Measurements from ENCODE around the gene TCEAL1.
"Not testable (repeated sequence)": the region's sequence is repeated elsewhere in the genome, so short reads cannot be mapped to it uniquely, and the experiment has no call there.

The TCEAL1 gene

DNA sequence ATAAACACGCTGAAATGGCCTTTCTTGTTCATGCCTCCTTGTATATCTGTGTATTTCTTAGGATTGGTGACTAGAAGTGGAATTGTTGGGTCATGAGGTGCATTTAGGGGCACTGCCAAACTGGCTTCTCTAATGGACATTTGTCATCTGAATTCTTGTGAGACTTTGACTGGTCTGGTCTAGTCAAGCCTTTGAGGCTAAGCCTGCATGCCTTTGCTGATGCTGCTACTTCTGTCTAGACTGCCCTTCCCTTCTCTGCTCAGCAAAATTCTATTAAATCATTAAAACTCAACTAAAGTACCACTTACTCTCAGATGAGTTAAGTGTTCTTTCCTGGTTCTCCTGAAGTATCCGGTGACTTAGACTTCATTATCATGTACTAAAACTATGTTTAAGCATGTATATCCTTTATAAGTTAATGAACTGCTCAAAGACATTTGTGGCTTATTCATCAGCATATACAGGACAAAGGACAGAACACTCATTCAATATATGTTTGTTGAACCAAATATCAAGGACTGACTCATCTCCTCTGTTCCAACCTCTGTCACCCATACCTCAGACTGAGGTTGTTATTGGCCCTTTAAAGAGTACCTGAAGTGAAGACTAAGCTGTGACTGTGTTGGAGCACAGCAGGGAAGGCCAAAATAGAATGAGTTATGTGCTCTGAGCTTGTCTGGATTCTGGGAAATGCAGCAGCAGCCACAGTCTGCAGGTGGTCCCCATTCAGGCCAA lies 9.0 kb downstream of the TCEAL1 start:
- DNase-seq = no peak

DNA sequence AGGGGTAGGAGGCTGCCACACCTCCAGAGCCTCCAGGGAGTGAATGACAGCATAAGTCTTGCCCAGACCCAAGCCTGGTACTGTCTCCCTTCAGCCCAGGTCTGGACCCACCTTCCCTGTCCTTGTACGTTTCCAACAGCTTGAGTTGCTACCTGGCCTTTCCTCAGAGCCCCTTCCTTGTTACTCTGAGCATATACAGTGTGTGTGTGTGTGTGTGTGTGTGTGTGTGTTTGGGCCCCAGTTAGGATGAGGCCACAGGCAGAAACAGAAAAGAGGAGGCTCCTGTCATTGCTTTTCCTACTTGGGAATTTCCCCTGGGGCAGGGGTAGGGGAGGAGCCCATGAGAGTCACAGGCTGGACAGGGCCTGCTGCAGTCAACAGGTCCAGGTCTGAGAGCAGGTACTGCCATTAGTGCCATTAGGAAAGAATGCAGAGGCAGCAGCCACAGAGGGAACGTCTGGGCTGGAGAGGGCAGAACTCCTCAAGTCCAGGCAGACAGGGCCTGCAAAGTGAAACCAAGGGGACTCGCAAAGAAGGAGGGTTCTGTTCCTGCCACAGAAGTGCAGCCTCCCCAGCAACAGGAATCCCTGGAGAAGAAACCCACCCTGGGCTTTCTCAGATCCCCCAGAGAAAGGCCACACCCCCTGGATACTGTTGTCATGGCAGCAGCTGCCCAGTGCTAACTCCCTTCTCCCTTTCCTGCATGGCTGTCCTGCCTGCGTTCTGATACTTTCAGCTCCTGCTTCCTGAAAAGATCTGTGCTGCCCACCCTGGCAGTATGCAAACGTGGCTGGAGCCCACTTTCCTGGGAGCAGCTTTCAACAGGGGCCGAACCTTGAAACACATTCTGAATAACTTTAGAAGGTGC lies 9.9 kb downstream of the TCEAL1 start:
- peak; percentile 8 for DNase-seq

DNA sequence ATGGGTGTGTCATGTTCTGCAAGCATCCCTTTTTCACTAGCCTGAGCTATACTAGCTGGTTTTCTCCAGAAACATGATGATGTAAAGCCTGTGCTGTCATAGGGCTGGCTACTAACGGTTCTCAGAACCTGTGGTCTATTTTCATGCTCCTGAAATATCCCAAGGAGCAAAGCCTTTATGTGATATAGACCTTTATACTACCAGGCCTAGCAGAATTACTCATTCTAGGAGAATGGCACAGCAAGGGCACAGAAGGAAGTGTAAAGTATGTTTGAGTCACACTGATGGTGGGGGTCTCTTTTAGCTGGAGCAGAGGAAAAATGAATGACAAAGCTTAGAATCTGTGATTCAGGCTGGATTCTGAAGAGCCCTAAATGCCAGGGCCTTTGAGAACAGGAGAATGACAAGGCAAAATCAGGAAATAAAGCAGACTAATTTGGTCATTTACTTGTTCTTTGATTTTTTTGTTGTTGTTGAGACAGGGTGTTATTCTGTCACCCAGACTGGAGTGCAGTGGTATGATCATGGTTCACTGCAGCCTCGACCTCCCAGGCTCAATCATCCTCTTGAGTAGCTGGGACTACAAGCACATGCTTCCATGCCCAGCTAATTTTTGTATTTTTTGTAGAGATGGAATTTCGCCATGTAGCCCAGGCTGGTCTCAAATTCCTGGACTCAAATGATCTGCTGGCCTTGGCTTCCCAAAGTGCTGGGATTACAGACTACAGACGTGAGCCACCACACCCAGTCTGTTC lies 11.8 kb downstream of the TCEAL1 start:
- DNase-seq = no peak

DNA sequence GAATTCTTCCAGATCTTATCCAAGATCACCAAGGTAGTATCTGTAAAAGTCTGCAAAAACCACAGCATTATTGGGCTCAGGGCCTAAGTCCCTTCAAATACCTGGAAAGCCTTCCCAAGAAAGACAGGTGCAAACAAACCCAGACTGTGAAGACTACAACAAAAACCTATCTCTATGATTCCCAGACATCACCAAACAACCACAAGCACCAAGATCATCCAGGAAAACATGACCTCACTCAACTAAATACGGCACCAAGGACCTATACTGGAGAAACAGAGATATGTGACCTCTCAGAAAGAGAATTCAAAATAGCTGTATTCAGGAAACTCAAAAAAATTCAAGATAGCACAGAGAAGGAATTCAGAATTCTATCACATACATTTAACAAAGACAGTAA lies 15.3 kb downstream of the TCEAL1 start:
- DNase-seq = no peak

DNA sequence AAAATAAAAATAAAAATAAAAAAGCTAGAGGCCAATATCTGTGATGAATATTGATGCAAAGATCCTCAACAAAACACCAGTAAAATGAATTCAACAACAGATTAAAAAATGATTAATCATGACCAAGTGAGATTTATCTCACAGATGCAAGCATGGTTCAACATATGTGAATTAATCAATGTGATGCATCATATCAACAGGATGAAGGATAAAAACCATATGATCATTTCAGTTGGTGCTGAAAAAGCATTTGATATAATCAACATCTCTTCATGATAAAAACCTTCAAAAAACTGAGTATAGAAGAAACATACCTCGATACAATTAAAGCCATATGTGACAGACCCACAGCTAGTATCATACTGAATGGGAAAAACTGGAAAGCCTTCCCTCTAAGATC lies 18.9 kb downstream of the TCEAL1 start:
- no peak for DNase-seq

DNA sequence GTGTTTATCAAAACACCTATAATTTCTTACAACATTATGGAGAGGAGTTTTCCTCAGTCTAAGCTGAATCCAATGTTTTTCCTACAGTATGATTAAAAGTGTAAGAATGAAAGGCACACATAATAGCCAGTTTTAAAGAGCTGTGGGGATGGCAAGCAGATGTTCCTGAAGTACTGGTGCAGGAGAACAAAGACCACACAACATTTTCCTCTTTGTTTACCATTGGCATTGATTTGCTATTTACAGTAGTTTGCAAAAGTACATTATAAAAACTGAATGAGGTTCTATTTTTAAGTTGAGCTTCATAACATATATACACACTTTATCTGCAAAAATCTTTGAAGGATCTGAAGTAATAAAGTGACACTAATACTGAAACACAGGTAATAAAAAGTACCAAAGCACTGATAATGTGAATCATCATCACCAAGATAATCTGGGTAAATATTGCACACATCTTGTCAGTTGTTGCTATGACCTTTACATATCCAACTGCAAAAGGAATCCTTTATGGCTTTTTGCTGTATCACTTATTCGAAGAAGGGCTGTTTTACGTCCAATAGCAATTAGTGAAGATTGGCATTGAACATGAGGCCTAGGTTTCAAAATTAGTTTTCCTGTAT lies 22.5 kb downstream of the TCEAL1 start:
- no peak for DNase-seq

DNA sequence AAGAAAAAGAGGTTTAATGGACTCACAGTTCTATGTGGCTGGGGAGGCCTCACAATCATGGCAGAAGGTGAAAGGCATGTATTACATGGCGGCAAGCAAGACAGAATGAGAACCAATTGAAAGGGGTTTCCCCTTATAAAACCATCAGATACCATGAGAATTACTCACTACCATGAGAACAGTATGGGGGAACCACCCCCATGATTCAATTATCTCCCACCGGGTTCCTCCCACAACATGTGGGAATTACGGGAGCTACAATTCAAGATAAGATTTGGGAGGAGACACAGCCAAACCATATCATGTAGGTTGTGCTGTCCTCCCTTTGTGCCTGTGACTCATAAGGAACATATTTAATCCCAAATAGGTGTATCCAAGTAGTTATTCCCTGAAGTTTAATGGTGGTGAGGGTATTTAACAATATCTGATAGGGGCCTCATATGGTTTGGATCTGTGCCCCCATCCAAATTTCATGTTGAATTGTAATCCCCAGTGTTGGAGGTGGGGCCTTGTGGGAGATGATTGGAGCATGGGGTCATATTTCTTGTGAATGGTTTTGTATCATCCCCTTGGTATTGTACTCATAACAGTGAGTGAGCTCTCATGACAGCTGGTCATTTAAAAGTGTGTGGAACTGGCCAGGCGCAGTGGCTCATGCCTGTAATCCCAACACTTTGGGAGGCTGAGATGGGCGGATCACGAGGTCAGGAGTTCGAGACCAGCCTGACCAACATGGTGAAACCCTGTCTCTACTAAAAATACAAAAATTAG lies 26.6 kb downstream of the TCEAL1 start:
- DNase-seq = not testable (repeated sequence)

DNA sequence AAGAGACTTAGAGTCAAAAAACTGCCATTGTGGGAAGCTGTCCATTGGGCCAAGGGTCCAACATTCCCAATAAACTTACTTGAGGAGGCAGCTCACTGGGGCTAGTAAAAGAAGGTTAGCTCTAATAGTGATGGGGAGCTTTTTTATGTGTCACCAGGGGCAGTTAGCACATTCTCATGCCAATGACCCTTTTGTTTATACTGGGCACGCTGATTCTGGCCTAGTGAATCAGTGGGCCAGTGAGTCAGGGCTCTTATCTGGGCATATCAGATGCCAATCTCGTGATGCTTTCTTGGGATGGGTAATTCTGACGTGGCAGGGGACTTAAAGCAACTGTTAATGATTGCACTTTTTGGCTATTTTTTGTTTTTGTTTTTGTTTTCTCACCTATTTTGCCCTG lies 27.8 kb downstream of the TCEAL1 start:
- DNase-seq = no peak

DNA sequence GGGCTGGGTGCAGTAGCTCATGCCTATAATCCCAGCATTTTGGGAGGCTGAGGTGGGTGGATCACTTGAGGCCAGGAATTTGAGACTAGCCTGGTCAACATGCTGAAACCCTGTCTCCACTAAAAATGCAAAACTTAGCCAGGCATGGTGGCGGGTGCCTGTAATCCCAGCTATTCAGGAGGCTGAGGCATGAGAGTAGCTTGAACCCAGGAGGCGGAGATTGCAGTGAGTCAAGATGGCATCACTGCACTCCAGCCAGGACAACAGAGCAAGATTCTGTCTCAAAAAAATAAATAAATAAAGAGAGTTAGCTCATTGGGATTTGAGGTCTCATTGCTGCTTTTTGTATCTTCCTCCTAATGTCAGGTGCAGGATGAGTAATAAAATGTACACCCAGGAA lies 28.3 kb downstream of the TCEAL1 start:
- DNase-seq = not testable (repeated sequence)

DNA sequence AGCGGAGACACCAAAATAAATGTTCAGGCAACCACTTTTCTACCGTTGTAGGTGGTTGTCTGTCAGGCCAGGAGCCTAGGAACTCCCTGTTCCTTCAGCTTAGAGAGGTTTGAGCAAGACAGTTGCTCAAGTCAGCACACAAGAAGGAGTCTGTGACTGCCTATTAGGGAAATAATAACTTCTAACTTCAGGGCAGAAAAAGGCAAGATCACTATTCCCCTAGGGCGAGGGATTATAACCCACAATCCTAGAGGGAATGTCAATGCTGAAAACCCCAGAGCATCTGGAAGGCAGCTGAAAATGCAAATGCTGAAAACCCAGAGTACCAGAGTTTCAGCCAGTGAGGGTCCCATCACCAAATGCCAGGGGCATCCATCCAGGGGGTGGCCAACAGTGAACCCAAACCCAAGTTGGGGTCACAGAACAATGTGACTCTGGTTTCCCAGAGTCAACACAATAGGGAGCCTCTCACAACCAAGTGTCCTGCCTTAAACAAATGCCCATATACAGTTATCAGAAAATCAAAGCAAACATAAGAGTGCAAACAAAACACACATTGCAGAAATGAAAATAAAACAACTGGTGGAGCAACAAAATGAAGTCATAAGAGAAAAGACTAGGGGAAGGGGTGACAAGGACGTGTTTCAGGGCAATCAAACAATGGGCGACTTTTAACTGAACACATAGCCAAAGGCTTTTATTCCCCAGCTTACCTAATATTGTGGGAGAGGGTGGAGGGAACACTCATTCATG lies 30.1 kb downstream of the TCEAL1 start:
- no peak for DNase-seq

DNA sequence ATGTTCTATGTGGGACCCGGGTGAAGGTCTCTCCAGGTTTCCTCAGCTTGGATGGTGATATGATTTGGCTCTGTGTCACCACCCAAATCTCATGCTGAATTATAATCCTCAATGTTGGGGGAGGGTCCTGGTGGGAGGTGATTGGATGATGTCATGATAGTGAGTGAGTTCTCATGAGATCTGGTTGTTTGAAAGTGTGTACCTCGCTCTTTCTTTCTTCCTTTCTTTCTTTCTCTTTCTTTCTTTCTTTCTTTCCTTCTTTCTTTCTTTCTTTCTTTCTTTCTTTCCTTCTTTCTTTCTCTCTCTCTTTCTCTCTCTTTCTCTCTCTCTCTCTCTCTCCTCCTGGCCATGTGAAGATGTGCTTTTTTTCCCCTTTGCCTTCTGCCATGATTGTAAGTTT lies 30.7 kb downstream of the TCEAL1 start:
- DNase-seq = not testable (repeated sequence)

DNA sequence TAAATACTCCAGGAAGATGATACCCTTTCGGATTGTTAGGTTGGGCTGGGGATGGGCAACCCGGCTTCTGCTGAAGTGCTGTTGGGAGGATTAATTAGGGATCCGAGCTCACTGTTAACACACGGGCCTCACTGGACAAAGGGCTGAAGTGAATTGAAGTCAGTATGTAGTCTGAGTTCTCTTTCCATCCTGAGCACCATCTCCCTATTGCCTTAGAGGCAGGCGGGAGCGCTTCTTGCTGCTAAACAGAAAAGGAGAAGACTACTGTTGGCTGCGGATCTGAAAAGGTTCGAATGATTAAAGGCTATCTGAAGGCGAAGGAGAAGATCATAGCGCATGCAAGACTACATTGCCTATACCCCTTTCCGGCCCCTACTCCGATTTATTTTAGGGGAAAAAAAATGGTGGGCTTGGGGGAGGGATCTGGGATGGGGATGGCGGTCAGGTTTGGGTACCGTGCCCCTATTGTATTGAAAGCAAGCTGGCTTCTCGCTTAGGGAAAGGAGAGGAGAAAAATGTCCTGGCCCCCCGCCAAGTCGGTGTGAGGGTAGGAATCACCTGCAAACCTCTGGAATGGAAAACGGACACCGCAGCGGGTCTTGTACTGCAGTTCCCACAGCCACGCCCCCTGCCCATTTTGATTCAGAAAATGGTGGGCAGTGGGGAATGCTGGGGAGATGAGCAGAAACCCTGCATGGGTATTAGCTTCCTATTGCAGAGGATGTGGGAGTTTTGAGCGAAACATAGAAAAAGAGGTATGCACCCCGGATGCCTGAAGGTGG lies 35.4 kb downstream of the TCEAL1 start:
- DNase-seq = no peak

DNA sequence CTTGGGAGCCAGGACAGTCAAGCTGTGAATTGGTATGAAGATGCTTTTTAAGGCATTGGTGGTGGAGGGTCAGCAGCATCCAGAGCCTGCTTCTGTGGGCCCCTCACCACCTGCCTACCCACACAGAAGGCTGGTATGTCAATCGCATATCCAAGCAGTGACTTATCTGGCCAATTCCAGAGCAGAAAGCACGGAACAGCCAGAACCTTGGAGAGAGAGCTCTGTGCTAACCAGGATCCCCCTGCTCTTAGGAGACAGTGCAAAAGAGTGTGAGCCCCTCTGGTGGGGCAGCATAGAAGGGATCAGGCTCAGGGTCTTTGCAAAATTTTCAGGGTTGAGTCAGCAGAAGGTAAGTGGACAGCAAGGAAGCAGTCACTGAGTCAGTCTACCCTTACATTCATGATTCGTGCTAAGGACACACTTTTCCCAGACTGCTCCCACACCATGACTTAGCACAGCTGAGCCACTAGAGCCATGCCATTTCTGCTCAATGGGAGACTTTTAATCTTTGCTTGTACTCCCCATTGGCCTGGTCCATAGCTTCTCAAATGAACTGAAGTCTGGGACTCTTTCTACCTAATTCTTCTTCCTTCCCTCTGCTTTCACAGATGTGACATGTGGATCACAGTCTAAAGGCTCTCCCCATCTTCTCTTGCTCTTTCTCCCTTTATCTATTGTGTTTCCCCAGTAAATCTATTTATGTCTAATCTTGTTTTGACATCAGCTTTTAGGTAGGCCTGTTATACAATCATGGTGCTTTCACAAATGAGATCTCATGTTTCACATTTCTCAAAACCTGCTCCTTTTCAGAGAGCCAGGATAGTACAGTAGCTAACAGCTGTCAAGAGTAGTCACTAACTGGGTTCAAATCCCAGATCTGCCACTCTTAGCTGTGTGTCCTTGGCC lies 37.7 kb downstream of the TCEAL1 start:
- DNase-seq = no peak

DNA sequence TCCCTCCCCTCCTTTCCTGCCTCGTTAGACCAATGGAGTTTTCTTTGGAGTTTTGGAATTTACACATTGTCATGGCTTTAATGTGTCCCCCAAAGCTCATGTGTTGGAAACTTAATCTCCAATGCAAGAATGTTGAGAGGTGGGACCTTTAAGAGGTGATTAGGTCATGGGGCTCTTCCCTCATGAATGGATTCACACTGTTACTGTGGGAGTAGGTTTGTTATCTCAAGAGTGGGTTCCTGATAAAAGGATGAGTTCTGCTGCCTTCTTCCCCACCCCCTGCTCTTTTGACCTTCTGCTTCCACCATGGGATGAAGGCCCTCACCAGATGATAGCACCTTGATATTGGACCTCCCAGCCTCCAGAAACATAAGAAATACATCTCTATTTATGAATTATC lies 41.0 kb downstream of the TCEAL1 start:
- no peak for DNase-seq

DNA sequence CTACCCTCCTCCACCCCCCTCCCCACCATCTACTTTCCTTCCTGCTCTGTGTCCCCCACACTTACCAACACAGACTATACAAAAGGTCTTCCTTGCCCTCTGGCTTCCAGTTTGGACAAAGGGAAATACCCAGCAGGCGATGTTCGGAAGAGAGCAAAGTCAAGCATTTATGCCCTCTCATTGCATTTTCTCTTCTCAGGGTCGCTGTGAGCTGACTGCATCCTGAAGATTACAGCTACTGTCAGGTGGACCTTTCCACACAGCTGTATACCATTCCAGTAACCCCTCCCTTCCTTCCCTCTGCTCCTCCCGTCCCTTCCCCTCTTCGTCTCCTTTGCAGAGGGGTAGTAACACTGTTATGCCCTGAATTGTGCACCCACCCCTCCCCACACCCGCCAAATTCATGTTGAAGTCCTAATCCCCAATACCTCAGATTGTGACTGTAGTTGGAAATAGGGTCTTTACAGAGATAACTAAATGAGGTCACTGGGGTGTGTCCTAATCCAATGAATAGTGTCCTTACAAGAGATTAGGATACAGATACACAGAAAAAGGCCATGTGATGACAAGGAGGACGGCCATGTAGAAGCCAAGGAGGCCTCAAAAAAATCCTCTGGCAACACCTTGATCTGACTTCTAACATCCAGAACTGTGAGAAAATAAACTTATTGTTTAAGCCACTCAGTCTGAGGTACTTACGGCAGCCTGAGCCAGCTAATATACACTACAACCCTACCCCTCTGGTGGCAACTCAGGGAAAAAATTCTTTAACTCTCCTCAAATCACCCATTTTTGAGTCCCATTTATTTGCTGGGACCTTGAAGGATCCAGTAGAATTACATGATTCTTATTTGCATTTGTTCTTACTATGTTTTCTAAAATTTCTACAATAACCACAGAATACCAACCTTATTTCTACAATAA lies 46.0 kb downstream of the TCEAL1 start:
- no peak for DNase-seq

DNA sequence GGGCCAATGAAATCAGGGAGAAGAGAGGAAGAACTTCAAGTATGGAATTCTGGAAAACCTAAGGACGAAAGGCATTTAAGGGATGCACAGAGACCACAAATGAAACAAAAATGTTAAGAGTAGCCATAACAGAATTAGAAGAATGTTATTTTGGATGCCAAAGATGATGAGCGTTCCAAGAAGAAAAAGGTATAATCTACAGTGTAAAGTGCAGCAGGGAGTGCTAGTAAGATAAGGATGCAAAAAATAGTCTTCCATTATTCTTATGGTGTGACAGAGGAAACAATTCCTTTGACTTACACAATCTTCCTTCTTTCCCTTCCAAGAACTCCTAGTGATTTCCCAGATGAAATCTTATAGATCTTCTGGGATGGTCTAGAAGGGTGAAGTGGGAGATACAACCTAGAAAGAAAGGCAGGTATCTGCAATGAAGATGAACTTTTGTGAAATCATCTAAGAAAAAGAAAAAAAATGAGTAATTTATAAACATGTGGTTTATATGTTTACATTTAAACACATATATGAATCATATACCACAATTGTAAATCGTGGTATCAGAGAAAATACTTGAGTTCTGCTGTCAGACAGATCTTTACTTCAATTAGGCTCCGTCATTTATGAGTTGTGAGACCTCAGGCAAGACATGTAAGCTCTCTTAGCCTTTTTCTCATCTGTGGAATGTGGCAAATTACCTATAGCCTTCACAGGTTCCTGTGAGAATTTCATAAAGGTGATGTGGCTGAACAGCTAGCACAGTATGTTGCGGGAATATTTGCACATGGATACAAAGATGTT lies 49.6 kb downstream of the TCEAL1 start:
- DNase-seq = no peak
